ENCODE data around the gene PIK3AP1.

Gene PIK3AP1

DNA sequence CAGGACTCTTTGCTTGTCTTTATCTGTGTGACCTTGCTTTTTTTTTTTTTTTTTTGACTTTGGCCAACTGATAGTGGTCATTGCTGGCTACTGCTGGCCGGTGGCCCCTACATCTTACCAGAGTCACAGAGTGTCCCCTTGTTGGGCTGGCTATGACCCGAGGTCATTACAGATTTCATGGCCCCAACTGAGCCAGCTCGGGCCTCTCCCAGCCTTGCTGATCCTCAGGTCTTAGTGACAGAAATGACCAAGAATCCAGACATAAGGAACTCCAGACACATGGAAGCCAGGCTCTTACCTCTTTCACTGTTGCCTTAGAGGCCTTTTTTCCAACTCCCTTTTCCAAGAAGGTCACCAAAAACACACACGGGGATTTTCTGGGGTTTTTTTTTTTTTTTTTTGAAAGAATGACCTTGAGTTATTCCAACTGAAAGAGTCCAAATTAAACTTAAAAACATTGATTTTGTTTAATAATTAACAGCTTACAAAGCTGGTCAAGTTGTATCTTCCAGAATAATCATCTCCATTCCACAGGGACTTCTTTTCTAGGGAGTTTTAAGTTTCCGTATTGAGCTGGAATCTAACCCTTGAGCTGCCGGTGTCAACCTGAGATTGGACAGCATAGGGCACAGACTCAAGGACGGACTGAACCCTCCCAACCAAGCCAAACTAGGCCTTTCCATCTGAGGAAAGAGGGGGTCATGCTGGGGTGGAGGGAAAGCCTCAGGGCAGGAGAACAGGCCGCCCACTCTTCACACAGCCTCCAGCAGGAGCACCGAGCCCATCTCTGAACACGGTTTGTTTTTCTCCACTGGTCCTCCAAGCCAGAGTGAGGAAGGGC is 43.8 kb downstream of the PIK3AP1 start:
- in situ Hi-C loops (cut with HindIII; ENCODE audit: low sequenced_read_pairs) = no loop called here

DNA sequence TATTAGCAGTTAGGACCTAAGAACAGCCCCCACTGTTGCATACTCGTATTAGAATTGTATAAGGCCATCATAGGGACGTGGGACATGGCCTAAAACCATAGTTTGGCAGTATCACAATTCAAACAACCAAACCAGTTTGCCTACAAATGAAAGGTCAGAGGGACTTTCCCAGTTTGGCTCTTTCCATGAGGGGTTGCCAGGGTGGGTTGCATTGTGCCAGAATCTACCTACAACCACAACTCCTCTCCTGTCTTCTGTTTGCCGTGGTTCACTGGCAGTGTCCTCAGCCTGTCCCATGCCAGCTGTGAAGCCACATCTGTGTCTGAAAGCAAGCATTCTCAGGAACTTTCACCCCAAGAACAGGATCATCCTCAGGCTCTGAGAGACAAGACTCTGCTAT is 44.5 kb downstream of the PIK3AP1 start:
- in situ Hi-C loops (cut with HindIII; ENCODE audit: low sequenced_read_pairs) = no loop called here

DNA sequence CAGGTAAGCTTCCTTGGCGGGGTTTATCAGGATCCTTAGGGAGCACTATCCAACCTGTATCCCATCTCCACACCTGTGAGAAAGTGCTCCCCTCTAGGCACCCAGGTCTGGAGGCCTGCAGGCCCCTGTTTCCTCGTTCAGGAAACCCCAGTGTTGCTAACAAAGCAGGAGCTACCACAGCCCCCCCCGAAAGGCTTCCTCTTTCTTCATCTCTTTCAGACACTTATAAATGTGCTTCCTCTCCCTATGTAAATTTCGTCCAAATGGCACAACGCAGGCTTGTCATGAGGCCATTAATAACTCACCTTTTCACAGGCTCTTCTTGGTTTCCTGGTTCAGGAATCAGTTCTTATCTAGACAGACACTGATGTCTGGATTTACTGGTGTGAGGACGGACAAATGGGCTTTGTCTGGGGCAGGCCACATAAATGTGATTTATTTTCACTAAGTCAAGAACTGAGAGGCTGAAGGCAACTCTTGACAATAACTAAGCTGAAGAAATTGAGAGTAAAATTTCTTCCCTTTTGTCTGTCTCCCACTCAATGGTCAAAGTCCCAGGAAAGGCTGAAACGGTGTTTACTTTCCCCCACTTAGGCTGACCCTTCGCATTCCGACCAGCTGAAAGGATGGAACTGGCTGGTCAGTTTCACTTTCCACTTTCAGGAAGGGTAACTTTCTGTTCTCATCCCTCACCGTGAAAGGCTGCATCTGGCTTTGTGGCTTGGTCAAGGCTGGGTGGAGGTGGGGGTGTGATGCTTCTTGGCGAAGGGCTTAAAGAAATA is 46.8 kb downstream of the PIK3AP1 start:
- in situ Hi-C loops (cut with HindIII; ENCODE audit: low sequenced_read_pairs) = no loop called here

DNA sequence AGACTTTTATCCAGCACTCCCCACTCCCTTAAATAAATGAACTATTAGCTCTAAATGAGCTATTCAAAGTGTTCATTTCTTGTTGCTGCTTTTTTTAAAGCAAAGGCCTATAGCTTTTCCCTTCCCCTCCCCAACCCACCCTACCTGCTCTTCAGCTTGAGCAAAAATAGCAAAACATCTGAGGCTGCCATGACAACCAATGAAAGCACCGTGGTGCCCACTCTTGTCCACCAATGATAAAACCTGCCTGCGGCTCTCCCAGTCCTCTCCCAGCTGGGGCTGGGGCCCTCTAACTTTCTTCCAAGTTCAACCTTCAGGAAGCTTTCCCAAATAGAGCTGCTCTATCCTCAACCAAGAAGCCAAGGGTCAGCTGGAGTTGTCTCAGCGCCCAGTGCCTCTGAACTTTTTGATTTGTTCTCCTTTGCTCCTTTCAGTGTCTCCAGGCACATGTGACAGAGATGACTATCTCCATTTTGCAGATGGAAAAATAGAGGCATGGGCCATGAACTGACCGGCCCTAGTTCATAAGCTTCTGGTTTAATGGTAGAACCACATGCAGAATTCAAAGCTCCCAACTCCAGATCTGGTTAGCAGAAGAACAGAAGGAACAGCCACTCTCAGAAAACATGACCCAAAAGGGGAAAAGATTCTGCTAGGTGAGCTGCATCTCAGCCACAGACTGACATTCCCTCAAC is 47.7 kb downstream of the PIK3AP1 start:
- in situ Hi-C loops (cut with HindIII; ENCODE audit: low sequenced_read_pairs) = no loop called here

DNA sequence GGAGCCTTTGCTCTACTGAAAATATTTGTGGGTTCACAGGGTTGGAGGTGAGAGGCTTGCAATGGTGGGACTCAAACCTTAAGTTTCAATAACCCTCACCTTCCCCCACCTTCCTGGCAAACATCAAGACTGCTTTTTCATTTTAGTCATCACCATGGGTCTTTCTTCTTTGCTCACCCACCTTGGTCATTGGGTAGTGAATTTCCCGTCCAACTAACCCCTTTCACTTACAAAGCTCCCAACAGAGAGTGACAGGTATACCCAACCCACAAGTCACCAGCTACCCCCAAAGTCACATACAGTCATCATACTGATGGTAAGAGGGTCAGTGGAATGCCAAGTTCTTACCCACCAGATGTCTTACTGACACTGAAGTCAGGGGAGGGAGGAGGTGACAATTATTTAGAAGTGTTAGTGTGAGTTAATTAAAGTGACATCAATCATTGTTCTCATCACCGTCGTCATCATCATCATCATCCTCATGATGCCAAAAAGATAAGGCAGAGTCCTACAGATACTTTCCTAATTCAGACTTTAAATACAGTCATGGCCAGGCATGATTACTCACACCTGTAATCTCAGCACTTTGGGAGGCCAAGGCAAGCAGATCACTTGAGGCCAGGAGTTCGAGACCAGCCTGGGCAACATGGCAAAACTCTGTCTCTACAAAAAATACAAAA is 49.0 kb downstream of the PIK3AP1 start:
- in situ Hi-C loops (cut with HindIII; ENCODE audit: low sequenced_read_pairs) = no loop called here

DNA sequence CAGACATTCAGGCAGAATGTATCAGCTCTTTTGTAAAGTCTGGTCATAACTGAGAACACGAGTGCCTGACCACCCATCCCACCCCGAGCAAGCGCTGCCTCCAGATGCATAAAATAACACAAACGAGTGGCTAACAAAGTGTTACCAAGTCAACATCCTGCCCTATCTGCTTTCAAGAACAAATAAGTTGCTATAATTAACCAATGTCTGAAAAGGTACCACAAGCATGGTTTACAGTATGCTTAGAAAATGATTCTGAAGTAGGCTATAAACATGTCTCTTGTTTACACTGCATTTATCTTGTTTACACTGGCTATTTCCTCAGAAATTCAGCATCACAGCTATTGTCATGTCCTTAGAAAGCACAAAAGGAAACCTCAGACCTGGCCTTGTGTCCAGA is 49.5 kb downstream of the PIK3AP1 start:
- in situ Hi-C loops (cut with HindIII; ENCODE audit: low sequenced_read_pairs) = no loop called here

DNA sequence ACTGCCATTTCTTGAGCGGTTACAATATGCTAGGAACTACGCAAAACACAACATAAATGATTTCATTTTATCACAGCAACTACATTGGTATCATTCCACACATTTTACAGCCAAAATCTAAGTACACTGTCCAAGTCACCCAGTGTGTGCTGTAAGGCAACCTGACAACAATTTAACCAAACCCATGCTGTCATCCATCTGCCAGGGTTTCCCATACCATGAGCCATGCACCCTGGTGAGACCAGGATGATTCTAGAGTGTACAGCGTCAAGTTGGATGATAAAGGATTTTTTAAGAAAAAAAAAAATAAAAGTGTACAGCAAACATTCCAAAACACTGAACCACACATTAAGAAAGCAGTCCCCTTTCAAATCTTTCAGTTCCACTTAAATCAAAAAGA is 52.9 kb downstream of the PIK3AP1 start:
- in situ Hi-C loops (cut with HindIII; ENCODE audit: low sequenced_read_pairs) = no loop called here

DNA sequence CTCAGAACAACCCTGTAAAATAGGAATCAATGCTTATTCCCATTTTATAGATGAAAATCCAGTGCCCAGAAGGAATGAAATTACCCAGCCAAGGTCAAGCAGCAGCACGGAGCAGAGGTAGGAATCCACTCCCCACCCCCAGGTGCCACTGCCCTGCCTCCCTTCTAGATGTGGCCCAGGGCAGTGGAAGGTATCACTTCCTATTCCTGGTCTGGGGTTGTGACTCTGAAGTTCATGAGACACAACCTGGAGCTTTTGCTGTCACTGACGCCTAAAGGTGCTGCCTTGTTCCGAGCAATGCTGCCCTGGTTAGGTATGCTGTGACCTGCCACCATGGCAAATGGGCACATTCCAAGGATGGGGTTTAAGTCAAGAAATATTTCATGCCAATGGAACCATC is 53.6 kb downstream of the PIK3AP1 start:
- in situ Hi-C loops (cut with HindIII; ENCODE audit: low sequenced_read_pairs) = no loop called here

DNA sequence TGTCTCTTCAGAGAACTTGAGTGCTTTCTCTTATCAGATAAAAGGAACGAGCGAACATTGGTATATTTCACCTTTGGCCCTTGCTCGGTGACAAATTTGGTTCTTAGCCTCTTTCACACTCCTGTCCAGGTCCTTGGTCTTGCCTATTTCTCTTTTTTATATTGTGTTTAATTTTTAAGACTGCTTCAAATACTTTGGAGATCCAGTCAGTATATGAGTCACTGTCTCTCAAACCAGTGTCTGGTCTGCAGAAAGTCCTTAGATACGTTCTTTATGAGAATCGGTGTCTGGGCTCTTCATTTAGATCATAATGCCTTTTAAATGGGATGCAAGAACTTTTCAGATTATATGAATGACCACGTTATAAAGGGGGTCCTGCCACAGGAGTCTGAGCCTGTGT is 55.0 kb downstream of the PIK3AP1 start:
- in situ Hi-C loops (cut with HindIII; ENCODE audit: low sequenced_read_pairs) = no loop called here

DNA sequence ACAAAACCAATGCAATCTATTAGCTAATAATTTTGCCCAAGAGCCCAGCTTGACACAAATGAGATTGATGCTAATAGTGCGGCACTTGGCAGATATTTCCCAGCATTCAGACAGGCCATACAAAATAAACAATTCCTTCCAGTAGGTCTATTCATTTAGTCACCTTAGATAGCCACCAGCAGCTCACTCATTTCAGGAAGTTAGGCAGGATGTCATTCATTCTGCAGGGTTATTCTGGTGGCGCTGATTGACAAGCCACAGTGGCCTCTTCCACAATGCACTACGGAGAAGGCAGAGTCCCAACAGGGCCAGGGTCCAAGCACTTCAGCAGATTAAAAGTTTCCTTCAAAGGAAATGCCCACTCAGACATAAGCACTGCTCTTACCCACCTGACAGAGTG is 55.8 kb downstream of the PIK3AP1 start:
- in situ Hi-C loops (cut with HindIII; ENCODE audit: low sequenced_read_pairs) = no loop called here

DNA sequence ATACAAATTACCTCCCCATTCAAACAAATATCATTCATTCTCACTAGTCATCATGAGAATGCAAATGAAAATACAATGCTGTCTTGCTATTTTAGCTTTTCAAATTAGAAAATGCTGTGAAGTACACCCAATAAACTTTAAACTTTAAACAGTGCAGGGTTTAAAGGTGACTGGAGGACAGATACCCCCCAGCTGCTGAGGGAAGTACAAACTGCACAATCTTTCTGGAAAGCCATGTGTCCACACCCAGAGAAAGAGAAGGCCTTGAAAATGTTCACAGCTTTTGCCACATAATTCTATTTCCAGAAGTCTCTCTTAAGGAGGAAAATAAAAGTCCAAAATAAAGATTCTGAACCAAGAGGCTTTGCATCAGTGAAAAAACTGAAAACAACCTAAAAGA is 56.5 kb downstream of the PIK3AP1 start:
- in situ Hi-C loops (cut with HindIII; ENCODE audit: low sequenced_read_pairs) = no loop called here

DNA sequence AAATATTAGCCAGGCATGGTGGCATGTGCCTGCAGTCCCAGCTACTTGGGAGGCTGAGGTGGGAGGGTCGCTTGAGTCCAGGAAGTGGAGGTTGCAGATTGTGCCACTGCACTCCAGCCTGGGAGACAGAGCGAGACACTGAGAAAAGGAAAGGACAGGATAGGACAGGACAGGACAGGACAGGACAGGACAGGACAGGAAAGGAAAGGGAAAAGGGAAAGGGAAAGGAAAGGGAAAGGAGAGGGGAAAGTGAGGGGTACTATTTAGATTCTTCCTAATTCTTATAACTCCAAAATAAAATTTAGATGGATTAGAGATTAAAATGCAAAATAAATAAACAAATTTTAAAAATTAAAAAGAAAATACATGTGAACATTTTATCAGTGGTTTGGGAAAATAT is 58.7 kb downstream of the PIK3AP1 start:
- in situ Hi-C loops (cut with HindIII; ENCODE audit: low sequenced_read_pairs) = no loop called here

DNA sequence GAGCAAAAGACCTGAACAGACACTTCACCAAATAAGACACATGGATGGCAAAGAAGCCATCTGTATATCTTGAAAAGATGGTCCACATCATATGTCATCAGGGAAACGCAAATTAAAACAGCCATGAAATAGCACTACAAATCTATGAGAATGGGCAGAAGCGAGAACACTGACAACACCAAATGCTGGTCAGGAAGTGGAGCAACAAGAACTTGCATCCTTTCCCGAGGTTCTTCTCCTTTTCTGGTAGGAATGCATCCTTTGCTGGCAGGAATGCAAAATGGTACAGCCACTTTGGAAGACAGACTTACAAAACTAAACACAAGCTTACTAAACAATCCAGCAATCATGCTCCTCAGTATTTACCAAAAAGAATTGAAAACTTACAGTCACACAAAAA is 60.0 kb downstream of the PIK3AP1 start:
- in situ Hi-C loops (cut with HindIII; ENCODE audit: low sequenced_read_pairs) = no loop called here

DNA sequence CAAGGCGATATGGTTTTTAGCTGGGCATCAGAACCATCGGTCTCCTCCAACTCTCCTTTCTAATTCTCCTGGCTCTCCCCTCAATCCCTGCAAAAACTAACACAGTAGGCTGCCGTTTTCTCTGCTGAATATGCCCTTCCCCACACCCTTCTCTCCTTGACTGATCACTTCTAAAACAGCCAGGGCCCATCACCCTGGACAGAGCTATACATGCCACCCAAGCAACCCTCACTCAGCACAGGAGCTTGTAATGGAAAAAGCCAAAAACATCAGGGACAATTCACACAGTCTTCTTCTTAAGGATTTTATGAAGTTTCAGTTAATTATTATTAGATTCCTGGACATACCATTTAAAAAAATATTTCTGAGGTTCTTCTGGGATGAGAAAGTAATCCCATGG is 61.5 kb downstream of the PIK3AP1 start:
- in situ Hi-C loops (cut with HindIII; ENCODE audit: low sequenced_read_pairs) = no loop called here

DNA sequence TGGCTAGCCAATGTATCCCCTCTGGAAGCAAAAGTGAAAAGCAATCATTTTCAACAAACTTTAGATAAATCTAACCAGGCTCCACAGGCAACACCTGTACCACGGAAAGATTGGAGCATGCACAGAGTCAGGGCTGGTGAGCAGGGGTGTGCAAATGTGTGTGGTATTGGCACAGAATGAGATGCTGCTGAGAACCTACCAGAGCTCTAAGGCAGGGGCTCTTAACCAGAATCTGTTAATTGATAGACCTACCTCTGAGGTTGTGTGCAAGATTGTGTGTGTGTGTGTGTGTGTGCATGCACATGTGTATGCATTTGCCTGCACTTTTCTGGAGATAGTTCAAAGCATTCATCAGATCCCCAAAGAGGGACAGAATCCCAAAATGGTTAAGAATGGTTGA is 62.9 kb downstream of the PIK3AP1 start:
- in situ Hi-C loops (cut with HindIII; ENCODE audit: low sequenced_read_pairs) = no loop called here

DNA sequence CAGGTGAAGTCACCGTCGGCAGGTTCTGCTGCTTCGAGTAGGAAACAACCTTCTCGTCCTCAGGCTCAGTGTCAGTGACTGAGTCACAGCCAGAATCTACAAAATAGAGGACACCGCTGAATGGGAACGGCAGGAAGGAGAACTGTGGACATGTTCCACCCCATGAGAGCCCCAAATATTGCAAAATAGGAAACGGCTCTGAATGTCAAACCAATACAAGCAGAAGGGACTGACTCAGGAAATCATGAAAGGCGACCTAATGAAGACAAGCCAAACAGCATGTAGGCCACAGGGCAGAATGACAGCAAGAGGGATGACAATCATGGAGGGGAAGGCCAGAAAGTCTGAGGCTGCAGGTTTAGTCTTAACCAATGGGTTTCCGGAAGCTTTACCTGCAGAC is 63.5 kb downstream of the PIK3AP1 start:
- in situ Hi-C loops (cut with HindIII; ENCODE audit: low sequenced_read_pairs) = no loop called here

DNA sequence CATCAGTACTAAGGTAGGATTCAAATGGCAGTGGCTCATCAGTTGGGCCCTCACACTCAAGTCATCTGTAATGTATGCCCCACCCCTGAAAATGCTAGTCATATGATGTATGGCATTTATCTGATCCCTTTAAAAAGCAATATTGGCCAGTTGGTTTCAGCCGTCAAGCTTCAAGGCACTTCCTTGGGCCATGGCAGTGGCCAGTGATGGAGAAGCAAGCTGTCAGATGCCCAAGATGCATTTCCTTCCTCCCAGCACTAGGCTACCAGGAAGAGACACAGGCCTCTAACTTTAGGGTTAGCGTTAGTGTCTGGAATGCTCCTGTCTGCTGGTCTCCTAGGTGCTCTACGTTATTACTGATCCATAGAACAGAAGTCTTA is 64.1 kb downstream of the PIK3AP1 start:
- in situ Hi-C loops (cut with HindIII; ENCODE audit: low sequenced_read_pairs) = no loop called here

DNA sequence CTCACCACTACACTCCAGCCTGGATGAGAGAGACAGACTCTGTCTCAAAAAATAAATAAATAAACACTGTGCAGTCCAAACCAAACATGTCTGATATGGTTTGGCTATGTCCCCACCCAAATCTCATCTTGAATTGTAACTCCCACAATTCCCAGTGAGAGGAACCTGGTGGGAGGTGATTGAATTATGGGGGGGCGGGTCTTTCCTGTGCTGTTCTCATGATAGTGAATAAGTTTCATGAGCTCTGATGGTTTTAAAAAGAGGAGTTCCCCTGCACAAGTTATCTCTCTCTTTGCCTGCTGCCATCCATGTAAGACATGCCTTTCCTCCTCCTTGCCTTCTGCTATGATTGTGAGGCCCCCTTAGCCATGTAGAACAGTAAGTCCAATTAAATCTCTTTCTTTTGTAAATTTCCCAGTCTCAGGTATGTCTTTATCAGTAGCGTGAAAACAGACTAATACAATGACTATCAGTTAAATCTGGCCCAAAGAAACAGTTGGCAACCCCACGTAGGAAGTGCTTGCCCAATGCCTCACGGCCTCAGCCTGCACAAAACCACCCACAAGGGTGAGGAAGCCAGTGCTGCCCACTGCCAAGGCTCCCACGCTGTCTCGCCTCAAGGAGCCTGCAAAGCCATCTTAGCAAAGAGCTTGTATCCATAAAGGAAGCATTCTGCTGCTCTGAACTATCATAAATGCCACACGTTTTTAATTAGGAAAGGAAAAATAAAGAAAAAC is 64.7 kb downstream of the PIK3AP1 start:
- in situ Hi-C loops (cut with HindIII; ENCODE audit: low sequenced_read_pairs) = no loop called here

DNA sequence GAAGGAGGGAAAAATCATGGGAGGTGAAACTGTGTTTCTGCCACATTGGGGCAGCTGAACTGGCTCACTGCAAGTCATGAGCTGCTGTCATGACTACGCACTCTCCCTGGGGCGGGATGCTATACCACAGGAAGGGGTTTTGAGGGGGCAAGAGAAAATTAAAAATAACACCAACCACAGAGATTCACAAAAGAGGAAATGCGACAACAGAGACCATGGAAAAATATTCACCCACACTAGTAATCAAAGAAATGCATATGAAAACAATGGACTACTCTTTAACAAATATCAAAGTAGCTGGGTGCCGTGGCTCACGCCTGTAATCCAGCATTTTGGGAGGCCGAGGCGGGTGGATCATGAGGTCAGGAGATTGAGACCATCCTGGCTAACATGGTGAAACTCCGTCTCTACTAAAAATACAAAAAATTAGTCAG is 68.3 kb downstream of the PIK3AP1 start:
- in situ Hi-C loops (cut with HindIII; ENCODE audit: low sequenced_read_pairs) = no loop called here

DNA sequence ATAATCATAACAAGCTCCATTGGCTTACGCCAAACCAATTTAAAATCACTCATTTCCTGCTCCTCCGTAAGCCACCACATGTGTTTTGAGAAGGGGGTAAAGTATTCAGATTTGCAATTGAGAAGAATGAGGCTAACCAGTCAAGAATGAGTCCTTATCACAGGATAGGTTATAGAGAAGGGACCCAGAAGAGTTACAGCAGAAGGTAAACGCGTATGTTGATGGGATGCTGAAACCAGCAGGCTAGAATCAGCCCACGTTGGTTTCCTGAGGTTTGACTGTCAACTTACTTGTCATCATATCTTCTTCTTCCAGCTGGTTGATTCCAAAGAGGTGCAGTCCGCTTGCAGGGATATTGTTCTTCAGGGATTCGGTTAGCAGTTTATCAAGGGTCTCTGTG is 69.4 kb downstream of the PIK3AP1 start:
- in situ Hi-C loops (cut with HindIII; ENCODE audit: low sequenced_read_pairs) = no loop called here

DNA sequence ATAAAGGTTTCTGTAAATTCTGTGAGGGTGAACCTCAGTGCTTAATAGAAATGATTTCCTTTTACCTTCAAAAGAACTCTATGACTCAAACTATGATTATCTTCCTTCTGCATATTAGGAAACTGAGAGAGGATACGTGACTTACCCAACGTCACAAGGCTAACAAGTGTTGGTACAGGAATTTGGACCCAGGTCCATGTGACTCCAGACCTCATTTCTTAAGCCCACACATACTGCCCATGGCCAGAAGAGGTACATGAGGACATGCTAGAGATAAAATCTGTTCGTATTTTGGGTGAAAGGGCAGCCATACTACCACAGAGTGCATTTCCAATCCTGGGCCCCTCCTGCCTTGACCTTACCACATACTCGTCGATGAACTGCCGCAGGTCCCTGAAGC is 72.0 kb downstream of the PIK3AP1 start:
- in situ Hi-C loops (cut with HindIII; ENCODE audit: low sequenced_read_pairs) = no loop called here

Data from DLD1 (cell line).